ENCODE data around the gene DCLK2. TPM values are rescaled to one million over a fixed set of nuclear protein-coding genes. Genes with fewer than 3 reads are reported as not detected.

Gene DCLK2
- total and polyA plus RNA-seq, 2 of the 13 experiments (the other 11 are each of a cell fraction or from before 2014, with no cell fraction given), result not detected

- POLR2A ChIA-PET, result no interaction called here
- no peak overlapping the region for H3K27ac ChIP-seq (ENCODE audit: extremely low read length, insufficient read depth, low read length)
- no peaks in the 10 kb centered on the region for H3K4me1 ChIP-seq (ENCODE audit: insufficient read depth, low read length)
- DNase-seq (ENCODE audit: low spot score) (no peak), ATAC-seq (no peak), FAIRE-seq (no peak)
- 10% methylated on average over 1 of the region's 1 CpG for WGBS (ENCODE audit: low lambda C conversion rate)
- intact Hi-C loops (cut with micrococcal nuclease; ENCODE audit: unreplicated experiment), result no loop called here
- no peak overlapping the region for H3K9ac ChIP-seq (ENCODE audit: insufficient read depth, low read depth, low read length)
- peaks cover 0 to 6% of the 10 kb centered on the region in 2 experiments; a peak in 1 of 5 replicates for H3K27me3 ChIP-seq (ENCODE audit: control insufficient read depth in 1 of 2, insufficient read depth in 2 of 2, low read length in 2 of 2)
- no peak for TF ChIP-seq ZBTB8A (CRISPR knock-in tag; IDR thresholded peaks at IDR 0.05; ENCODE audit: borderline replicate concordance, low read depth)
- no TSS peak for BruUV-seq (replicated peaks)
- H3K4me3 ChIP-seq (replicated peaks in 1 of 3; ENCODE audit: insufficient read depth in 1 of 3, low read depth in 2 of 3, low read length in 3 of 3), result no peak overlapping the region
- H3K9me3 ChIP-seq (ENCODE audit: low read length), result no peaks in the 10 kb centered on the region
- CTCF ChIA-PET (ENCODE audit: low intra/inter-chr PET ratio, low total read pairs), result no interaction called here
- in situ Hi-C loops (cut with HindIII; ENCODE audit: extremely low pct_ligation_motif_present, low pct_unique_long_range_greater_than_20kb), result no loop called here
- no peak overlapping the region for H2AFZ ChIP-seq (ENCODE audit: low read length)
- H3K36me3 ChIP-seq (replicated peaks in 1 of 2; ENCODE audit: control insufficient read depth in 1 of 2, insufficient read depth in 2 of 2, low read length in 2 of 2), result no peaks in the 10 kb centered on the region
- H3K79me2 ChIP-seq (ENCODE audit: insufficient read depth, low read length), result no peaks in the 10 kb centered on the region
- no peaks in the 10 kb centered on the region for H4K20me1 ChIP-seq (ENCODE audit: insufficient read depth, low read length)
- H3K4me2 ChIP-seq (ENCODE audit: low read depth, low read length), result no peak overlapping the region
Observed at GRCh38 chr4:150176547-150176946, 98.3 kb downstream of the DCLK2 start.

- ATAC-seq, result no peak
- in situ Hi-C loops (cut with HindIII; ENCODE audit: extremely low pct_ligation_motif_present, low pct_unique_long_range_greater_than_20kb), result no loop called here
- Histone ChIP-seq H3K79me2 (ENCODE audit: insufficient read depth, low read length) (no peaks in the 10 kb centered on the region), H3K4me3 (replicated peaks in 1 of 3; ENCODE audit: insufficient read depth in 1 of 3, low read depth in 2 of 3, low read length in 3 of 3) (no peak overlapping the region), H3K27ac (ENCODE audit: extremely low read length, insufficient read depth, low read length) (no peak overlapping the region), H3K27me3 (ENCODE audit: control insufficient read depth in 1 of 2, insufficient read depth in 2 of 2, low read length in 2 of 2) (peaks cover 0 to 2% of the 10 kb centered on the region in 2 experiments; a peak in 1 of 5 replicates), H3K4me1 (ENCODE audit: insufficient read depth, low read length) (no peaks in the 10 kb centered on the region), H3K36me3 (replicated peaks in 1 of 2; ENCODE audit: control insufficient read depth in 1 of 2, insufficient read depth in 2 of 2, low read length in 2 of 2) (no peaks in the 10 kb centered on the region), H4K20me1 (ENCODE audit: insufficient read depth, low read length) (no peaks in the 10 kb centered on the region), H3K9ac (ENCODE audit: insufficient read depth, low read depth, low read length) (no peak overlapping the region), H3K4me2 (ENCODE audit: low read depth, low read length) (no peak overlapping the region), H2AFZ (ENCODE audit: low read length) (no peak overlapping the region), H3K9me3 (ENCODE audit: low read length) (no peaks in the 10 kb centered on the region)
- ChIA-PET CTCF (ENCODE audit: low intra/inter-chr PET ratio, low total read pairs) (no interaction called here), POLR2A (no interaction called here)
- DNase-seq (ENCODE audit: low spot score), result no peak
- intact Hi-C loops (cut with micrococcal nuclease; ENCODE audit: unreplicated experiment), result no loop called here
- WGBS (ENCODE audit: low lambda C conversion rate), result 29% methylated on average over 4 of the region's 4 CpGs
- BruUV-seq (replicated peaks), result no TSS peak
- no peak for FAIRE-seq
- no peak for TF ChIP-seq ZNF180 (CRISPR knock-in tag; IDR thresholded peaks at IDR 0.05; ENCODE audit: borderline replicate concordance, low read depth)
- TF ChIP-seq ZMYM4 (CRISPR knock-in tag; IDR thresholded peaks at IDR 0.05), result no peak
- TF ChIP-seq ZNF710 (CRISPR knock-in tag; IDR thresholded peaks at IDR 0.05; ENCODE audit: borderline replicate concordance), result no peak
- no peak for TF ChIP-seq HMG20A (CRISPR knock-in tag; IDR thresholded peaks at IDR 0.05; ENCODE audit: borderline replicate concordance)
- no peak for TF ChIP-seq CREB1 (IDR thresholded peaks at IDR 0.05)
- TF ChIP-seq CREB1 (CRISPR knock-in tag; IDR thresholded peaks at IDR 0.05), result no peak
- no peak for TF ChIP-seq ZFP82 (CRISPR knock-in tag; IDR thresholded peaks at IDR 0.05; ENCODE audit: borderline replicate concordance)
- TF ChIP-seq DR1 (CRISPR knock-in tag; IDR thresholded peaks at IDR 0.05), result no peak
- no peak for TF ChIP-seq CREB3 (CRISPR knock-in tag; IDR thresholded peaks at IDR 0.05)
- no peak for TF ChIP-seq RAD21 (CRISPR knock-in tag; IDR thresholded peaks at IDR 0.05)
- TF ChIP-seq ZNF598 (CRISPR knock-in tag; IDR thresholded peaks at IDR 0.05; ENCODE audit: borderline replicate concordance), result no peak
- TF ChIP-seq ZBTB43 (CRISPR knock-in tag; conservative IDR thresholded peaks at IDR 0.05), result no peak
- TF ChIP-seq CEBPG (CRISPR knock-in tag; IDR thresholded peaks at IDR 0.05), result no peak
- no peak for TF ChIP-seq MYPOP (CRISPR knock-in tag; IDR thresholded peaks at IDR 0.05)
Observed at GRCh38 chr4:150178161-150178560, 99.9 kb downstream of the DCLK2 start.
